Measurements from ENCODE around the gene DGCR8.

Gene DGCR8

GRCh38 chr22:20131597-20131858 lies 51.5 kb downstream of the DGCR8 start, which contains the start of gene ZDHHC8:
Gene ZDHHC8 (plus strand): TSS chr22:20131804. CDS start chr22:20131948, 144 bp downstream.
- in situ Hi-C loops (cut with MboI; ENCODE audit: low pct_unique_long_range_greater_than_20kb, low sequenced_read_pairs) = no loop called here

GRCh38 chr22:20131859-20132685 lies 52.0 kb downstream of the DGCR8 start:
- in situ Hi-C loops (cut with MboI; ENCODE audit: low pct_unique_long_range_greater_than_20kb, low sequenced_read_pairs) = no loop called here
- no peak for DNase-seq

More at GRCh38 chr22:20131597-20131858, 51.5 kb downstream of the DGCR8 start, which contains the start of gene ZDHHC8:
- DNase-seq = no peak

- in situ Hi-C loops (cut with MboI; ENCODE audit: low pct_unique_long_range_greater_than_20kb, low sequenced_read_pairs) = no loop called here
Observed at GRCh38 chr22:20132686-20133246, 52.7 kb downstream of the DGCR8 start.

GRCh38 chr22:20133930-20134549 lies 54.0 kb downstream of the DGCR8 start:
- no peak for DNase-seq
- in situ Hi-C loops (cut with MboI; ENCODE audit: low pct_unique_long_range_greater_than_20kb, low sequenced_read_pairs) = no loop called here

More at GRCh38 chr22:20132686-20133246, 52.7 kb downstream of the DGCR8 start:
- no peak for DNase-seq

- in situ Hi-C loops (cut with MboI; ENCODE audit: low pct_unique_long_range_greater_than_20kb, low sequenced_read_pairs) = no loop called here
- no peak for DNase-seq
Observed at GRCh38 chr22:20135265-20135664, 55.2 kb downstream of the DGCR8 start.

GRCh38 chr22:20135806-20136602 lies 56.0 kb downstream of the DGCR8 start:
- in situ Hi-C loops (cut with MboI; ENCODE audit: low pct_unique_long_range_greater_than_20kb, low sequenced_read_pairs) = no loop called here
- no peak for DNase-seq

- no peak for DNase-seq
- in situ Hi-C loops (cut with MboI; ENCODE audit: low pct_unique_long_range_greater_than_20kb, low sequenced_read_pairs) = no loop called here
Observed at GRCh38 chr22:20136603-20136873, 56.5 kb downstream of the DGCR8 start.

- no peak for DNase-seq
- in situ Hi-C loops (cut with MboI; ENCODE audit: low pct_unique_long_range_greater_than_20kb, low sequenced_read_pairs) = no loop called here
Observed at GRCh38 chr22:20137113-20137512, 57.1 kb downstream of the DGCR8 start.

GRCh38 chr22:20137671-20138416 lies 57.8 kb downstream of the DGCR8 start:
- DNase-seq = no peak
- in situ Hi-C loops (cut with MboI; ENCODE audit: low pct_unique_long_range_greater_than_20kb, low sequenced_read_pairs) = no loop called here

GRCh38 chr22:20138417-20138738 lies 58.3 kb downstream of the DGCR8 start:
- in situ Hi-C loops (cut with MboI; ENCODE audit: low pct_unique_long_range_greater_than_20kb, low sequenced_read_pairs) = no loop called here
- no peak for DNase-seq

GRCh38 chr22:20138868-20139267 lies 58.8 kb downstream of the DGCR8 start:
- no peak for DNase-seq
- in situ Hi-C loops (cut with MboI; ENCODE audit: low pct_unique_long_range_greater_than_20kb, low sequenced_read_pairs) = no loop called here

GRCh38 chr22:20139391-20140106 lies 59.5 kb downstream of the DGCR8 start:
- in situ Hi-C loops (cut with MboI; ENCODE audit: low pct_unique_long_range_greater_than_20kb, low sequenced_read_pairs) = no loop called here
- no peak for DNase-seq

GRCh38 chr22:20140107-20140445 lies 60.0 kb downstream of the DGCR8 start:
- DNase-seq = no peak
- in situ Hi-C loops (cut with MboI; ENCODE audit: low pct_unique_long_range_greater_than_20kb, low sequenced_read_pairs) = no loop called here

GRCh38 chr22:20140521-20140964 lies 60.5 kb downstream of the DGCR8 start:
- DNase-seq = no peak
- in situ Hi-C loops (cut with MboI; ENCODE audit: low pct_unique_long_range_greater_than_20kb, low sequenced_read_pairs) = no loop called here

- in situ Hi-C loops (cut with MboI; ENCODE audit: low pct_unique_long_range_greater_than_20kb, low sequenced_read_pairs) = no loop called here
- no peak for DNase-seq
Observed at GRCh38 chr22:20141186-20142077, 61.4 kb downstream of the DGCR8 start.

GRCh38 chr22:20142711-20143621 lies 62.9 kb downstream of the DGCR8 start:
- in situ Hi-C loops (cut with MboI; ENCODE audit: low pct_unique_long_range_greater_than_20kb, low sequenced_read_pairs) = no loop called here
- DNase-seq = no peak

Data from KBM-7 (cell line).